Measurements from ENCODE around the gene CEPT1.

CEPT1 gene

GRCh38 chr1:111209622-111210021, 69.6 kb downstream of the CEPT1 start:
- Histone ChIP-seq H3K36me3 (no peaks in the 10 kb centered on the region), H3K27ac (no peak overlapping the region), H3K4me3 (no peak overlapping the region), H3K4me1 (peaks cover 0 to 8% (median 1%) of the 10 kb centered on the region in 4 donors), H3K9me3 (no peaks in the 10 kb centered on the region), H3K27me3 (peaks cover 0 to 16% of the 10 kb centered on the region in 2 donors)
- TF ChIP-seq, protein P1, sequence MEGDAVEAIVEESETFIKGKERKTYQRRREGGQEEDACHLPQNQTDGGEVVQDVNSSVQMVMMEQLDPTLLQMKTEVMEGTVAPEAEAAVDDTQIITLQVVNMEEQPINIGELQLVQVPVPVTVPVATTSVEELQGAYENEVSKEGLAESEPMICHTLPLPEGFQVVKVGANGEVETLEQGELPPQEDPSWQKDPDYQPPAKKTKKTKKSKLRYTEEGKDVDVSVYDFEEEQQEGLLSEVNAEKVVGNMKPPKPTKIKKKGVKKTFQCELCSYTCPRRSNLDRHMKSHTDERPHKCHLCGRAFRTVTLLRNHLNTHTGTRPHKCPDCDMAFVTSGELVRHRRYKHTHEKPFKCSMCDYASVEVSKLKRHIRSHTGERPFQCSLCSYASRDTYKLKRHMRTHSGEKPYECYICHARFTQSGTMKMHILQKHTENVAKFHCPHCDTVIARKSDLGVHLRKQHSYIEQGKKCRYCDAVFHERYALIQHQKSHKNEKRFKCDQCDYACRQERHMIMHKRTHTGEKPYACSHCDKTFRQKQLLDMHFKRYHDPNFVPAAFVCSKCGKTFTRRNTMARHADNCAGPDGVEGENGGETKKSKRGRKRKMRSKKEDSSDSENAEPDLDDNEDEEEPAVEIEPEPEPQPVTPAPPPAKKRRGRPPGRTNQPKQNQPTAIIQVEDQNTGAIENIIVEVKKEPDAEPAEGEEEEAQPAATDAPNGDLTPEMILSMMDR (IDR thresholded peaks at IDR 0.05): no peak
- no peak for DNase-seq
- intact Hi-C loops (cut with DNase I; ENCODE audit: low total_unique reads): no loop called here

GRCh38 chr1:111211921-111212320, 71.9 kb downstream of the CEPT1 start:
- no peak overlapping the region for H3K27ac ChIP-seq
- no peak overlapping the region for H3K4me3 ChIP-seq

DNA sequence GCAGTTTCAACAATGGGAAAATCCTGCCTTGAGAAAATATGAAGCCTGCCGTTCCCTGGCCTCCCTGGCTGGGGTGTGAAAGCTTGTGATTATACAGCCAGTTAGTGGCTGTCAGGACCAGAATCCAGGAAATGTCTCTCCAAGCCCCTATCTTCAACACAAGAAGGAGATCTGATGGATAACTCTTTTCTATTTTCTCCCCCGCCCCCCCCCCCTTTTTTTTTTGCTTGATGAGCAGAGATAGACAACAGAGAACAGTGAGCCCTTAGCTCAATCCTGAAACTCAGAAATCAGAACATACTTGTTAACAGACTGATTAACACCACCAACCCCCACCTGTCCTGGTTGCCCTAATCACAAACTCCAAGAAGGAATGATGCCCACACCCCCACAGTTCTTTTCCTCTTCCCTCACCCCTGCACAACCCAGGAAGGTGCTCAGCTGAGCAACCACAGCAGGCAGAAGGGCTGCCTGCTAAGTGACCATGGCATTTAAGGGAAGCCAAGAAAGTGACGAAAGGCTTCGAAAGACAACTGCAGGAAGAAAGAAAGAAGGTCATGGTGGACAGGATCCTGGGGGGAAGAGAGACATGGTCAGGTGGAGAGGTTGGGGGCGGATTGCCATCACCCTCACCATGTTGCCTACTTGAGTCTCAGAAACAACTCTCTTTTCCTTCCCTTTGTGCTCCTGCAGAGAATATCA, 72.8 kb downstream of the CEPT1 start:
- Histone ChIP-seq H3K27ac (no peak overlapping the region), H3K4me1 (no peaks in the 10 kb centered on the region), H3K9me3 (no peaks in the 10 kb centered on the region), H3K27me3 (peaks cover 0 to 6% of the 10 kb centered on the region in 2 donors), H3K4me3 (no peak overlapping the region), H3K36me3 (no peaks in the 10 kb centered on the region)
- DNase-seq: no peak
- intact Hi-C loops (cut with DNase I; ENCODE audit: low total_unique reads): no loop called here
- TF ChIP-seq, protein P1 (IDR thresholded peaks at IDR 0.05): no peak

More at GRCh38 chr1:111211921-111212320, 71.9 kb downstream of the CEPT1 start:
- DNase-seq: no peak
- TF ChIP-seq, protein P1 (IDR thresholded peaks at IDR 0.05): no peak
- intact Hi-C loops (cut with DNase I; ENCODE audit: low total_unique reads): no loop called here
- H3K27me3 ChIP-seq: peaks cover 0 to 6% of the 10 kb centered on the region in 2 donors
- no peaks in the 10 kb centered on the region for H3K36me3 ChIP-seq
- no peaks in the 10 kb centered on the region for H3K9me3 ChIP-seq
- H3K4me1 ChIP-seq: no peaks in the 10 kb centered on the region

DNA sequence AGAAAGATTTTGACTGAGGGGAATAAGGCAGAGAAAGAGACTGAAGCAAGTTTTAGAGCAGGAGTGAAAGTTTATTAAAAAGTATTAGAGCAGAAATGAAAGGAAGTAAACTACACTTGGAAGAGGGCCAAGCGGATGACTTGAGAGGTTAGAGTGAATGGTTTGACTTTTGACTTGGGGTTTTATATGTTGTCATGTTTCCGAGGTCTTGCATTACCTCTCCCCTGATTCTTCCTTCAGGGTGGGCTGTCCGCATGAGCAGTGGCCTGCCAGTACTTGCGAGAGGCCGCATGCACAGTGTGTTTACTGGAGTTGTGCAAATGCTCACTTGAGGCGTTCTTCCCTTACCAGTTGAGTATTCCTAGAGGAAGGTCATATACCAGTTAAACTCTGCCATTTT, 73.4 kb downstream of the CEPT1 start:
- intact Hi-C loops (cut with DNase I; ENCODE audit: low total_unique reads): no loop called here
- no peak overlapping the region for H3K27ac ChIP-seq

DNA sequence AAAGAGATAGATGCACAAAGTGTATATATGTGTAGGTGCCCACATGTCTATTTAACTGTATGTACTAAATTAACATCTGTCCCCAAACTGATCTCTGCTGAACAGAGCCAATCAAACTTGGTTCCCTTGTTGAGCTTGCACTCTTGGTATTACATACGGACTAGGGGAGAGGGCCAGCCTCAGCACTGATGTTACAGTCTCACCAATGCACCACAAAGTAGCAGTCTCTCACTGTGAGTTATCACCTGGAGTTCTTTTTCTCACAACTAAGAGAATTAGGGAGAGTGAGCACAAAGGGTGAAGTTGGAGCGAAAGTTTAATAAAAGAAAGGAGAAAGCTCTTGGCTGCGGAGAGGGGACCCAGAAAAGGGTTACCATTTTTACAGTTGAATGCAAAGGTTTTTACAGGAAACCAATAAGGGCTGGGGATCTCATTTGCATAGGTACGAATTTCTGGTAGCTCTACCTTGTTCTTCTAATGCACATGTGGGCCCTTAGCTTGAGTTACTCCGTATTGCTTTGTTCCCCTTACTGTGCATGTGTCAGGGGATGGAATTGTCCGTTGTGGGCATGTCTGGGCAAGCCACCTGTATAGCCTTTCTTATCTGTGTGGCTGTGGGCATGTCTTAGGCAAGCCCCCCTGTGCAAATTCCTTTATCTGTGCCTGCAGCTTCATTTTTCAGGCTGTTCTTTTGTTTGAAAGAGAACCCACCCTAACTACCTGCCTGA, 74.2 kb downstream of the CEPT1 start:
- no peaks in the 10 kb centered on the region for H3K9me3 ChIP-seq
- no peak overlapping the region for H3K4me3 ChIP-seq
- no peak for DNase-seq
- TF ChIP-seq, protein P1 (IDR thresholded peaks at IDR 0.05): no peak
- no peaks in the 10 kb centered on the region for H3K4me1 ChIP-seq
- H3K36me3 ChIP-seq: no peaks in the 10 kb centered on the region
- intact Hi-C loops (cut with DNase I; ENCODE audit: low total_unique reads): no loop called here
- no peak overlapping the region for H3K27ac ChIP-seq
- H3K27me3 ChIP-seq: peaks cover 0 to 3% of the 10 kb centered on the region in 2 donors

More for the DNA sequence above, 73.4 kb downstream of the CEPT1 start:
- Histone ChIP-seq H3K4me1 (no peaks in the 10 kb centered on the region), H3K27me3 (peaks cover 0 to 6% of the 10 kb centered on the region in 2 donors), H3K4me3 (no peak overlapping the region), H3K36me3 (no peaks in the 10 kb centered on the region), H3K9me3 (no peaks in the 10 kb centered on the region)
- DNase-seq: no peak
- TF ChIP-seq, protein P1 (IDR thresholded peaks at IDR 0.05): no peak

Data from tibial artery (tissue), 4 donors.